ENCODE data around the gene NKX2-1.
"Not testable (repeated sequence)": the region's sequence is repeated elsewhere in the genome, so short reads cannot be mapped to it uniquely, and the experiment has no call there.

The NKX2-1 gene

DNA sequence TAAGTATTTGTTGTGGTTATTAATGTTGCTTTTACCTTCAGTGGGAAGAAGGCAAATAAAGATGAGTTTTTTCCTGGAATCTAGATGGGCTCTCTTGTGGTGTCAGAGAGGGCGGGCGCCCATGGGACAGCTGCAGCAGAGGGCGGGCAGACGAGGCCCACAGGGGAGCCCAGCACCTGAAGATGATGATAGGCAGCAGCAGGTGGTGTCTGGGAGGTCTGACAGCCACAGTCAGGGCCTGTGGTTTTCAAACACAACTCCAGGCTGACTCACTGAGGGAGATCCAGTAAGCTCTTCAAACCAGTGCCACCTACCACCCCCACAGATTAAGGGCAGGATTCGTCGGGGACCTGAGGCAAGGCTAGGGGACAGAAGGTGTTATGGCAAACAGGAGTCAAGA, 42.8 kb downstream of the NKX2-1 start (continued):
- TF ChIP-seq ZNF23 (tag by site-specific recombination; IDR thresholded peaks at IDR 0.05; ENCODE audit: borderline replicate concordance): no peak
- no peak for TF ChIP-seq TCF7L2 (IDR thresholded peaks at IDR 0.05; ENCODE audit: borderline replicate concordance, low read depth, low read length)
- no peak for TF ChIP-seq ZNF2 (tag by site-specific recombination; IDR thresholded peaks at IDR 0.05)
- TF ChIP-seq ZNF707 (tag by site-specific recombination; IDR thresholded peaks at IDR 0.05): no peak

DNA sequence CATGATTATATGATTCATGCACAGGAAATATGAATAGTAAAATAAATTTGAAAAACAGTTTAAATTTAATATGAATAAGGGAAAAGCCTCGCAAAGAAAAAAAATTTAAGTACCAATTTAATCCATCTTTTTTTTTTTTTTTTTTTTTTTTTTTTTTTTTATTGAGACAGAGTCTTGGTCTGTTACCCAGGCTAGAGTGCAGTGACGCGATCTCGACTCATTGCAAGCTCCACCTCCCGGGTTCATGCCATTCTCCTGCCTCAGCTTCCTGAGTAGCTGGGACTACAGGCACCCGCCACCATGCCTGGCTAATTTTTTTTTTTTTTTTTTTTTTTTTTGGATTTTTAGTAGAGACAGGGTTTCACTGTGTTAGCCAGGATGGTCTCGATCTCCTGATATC, 44.0 kb downstream of the NKX2-1 start:
- H3K4me3 ChIP-seq (ENCODE audit: low read depth, low read length); H3K27ac ChIP-seq (ENCODE audit: extremely low read depth, low read depth, low read length); H3K9me3 ChIP-seq (ENCODE audit: control insufficient read depth, insufficient read depth, low read depth, low read length); H3K4me1 ChIP-seq (ENCODE audit: control insufficient read depth, insufficient read depth, low read length); H3K36me3 ChIP-seq (ENCODE audit: control insufficient read depth in 2 of 2, insufficient read depth in 1 of 2, low read length in 2 of 2); POLR2A ChIA-PET: not testable (repeated sequence)
- CTCF ChIA-PET: interaction anchor here (0.6 kb wide), 1 partner anchor 17 kb away, joined by 3 read pairs; no protein-coding TSS in a partner anchor

GRCh38 chr14:36474593-36474992, 45.4 kb downstream of the NKX2-1 start:
- ChIA-PET POLR2A (no interaction called here), CTCF (no interaction called here)
- no peak overlapping the region for H3K4me3 ChIP-seq (ENCODE audit: low read depth, low read length)
- TF ChIP-seq, protein P1, sequence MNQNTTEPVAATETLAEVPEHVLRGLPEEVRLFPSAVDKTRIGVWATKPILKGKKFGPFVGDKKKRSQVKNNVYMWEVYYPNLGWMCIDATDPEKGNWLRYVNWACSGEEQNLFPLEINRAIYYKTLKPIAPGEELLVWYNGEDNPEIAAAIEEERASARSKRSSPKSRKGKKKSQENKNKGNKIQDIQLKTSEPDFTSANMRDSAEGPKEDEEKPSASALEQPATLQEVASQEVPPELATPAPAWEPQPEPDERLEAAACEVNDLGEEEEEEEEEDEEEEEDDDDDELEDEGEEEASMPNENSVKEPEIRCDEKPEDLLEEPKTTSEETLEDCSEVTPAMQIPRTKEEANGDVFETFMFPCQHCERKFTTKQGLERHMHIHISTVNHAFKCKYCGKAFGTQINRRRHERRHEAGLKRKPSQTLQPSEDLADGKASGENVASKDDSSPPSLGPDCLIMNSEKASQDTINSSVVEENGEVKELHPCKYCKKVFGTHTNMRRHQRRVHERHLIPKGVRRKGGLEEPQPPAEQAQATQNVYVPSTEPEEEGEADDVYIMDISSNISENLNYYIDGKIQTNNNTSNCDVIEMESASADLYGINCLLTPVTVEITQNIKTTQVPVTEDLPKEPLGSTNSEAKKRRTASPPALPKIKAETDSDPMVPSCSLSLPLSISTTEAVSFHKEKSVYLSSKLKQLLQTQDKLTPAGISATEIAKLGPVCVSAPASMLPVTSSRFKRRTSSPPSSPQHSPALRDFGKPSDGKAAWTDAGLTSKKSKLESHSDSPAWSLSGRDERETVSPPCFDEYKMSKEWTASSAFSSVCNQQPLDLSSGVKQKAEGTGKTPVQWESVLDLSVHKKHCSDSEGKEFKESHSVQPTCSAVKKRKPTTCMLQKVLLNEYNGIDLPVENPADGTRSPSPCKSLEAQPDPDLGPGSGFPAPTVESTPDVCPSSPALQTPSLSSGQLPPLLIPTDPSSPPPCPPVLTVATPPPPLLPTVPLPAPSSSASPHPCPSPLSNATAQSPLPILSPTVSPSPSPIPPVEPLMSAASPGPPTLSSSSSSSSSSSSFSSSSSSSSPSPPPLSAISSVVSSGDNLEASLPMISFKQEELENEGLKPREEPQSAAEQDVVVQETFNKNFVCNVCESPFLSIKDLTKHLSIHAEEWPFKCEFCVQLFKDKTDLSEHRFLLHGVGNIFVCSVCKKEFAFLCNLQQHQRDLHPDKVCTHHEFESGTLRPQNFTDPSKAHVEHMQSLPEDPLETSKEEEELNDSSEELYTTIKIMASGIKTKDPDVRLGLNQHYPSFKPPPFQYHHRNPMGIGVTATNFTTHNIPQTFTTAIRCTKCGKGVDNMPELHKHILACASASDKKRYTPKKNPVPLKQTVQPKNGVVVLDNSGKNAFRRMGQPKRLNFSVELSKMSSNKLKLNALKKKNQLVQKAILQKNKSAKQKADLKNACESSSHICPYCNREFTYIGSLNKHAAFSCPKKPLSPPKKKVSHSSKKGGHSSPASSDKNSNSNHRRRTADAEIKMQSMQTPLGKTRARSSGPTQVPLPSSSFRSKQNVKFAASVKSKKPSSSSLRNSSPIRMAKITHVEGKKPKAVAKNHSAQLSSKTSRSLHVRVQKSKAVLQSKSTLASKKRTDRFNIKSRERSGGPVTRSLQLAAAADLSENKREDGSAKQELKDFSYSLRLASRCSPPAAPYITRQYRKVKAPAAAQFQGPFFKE (tag by site-specific recombination; IDR thresholded peaks at IDR 0.05; ENCODE audit: borderline replicate concordance): no peak
- no peak for TF ChIP-seq ZNF596 (tag by site-specific recombination; IDR thresholded peaks at IDR 0.05)
- TF ChIP-seq ZNF518A (tag by site-specific recombination; conservative IDR thresholded peaks at IDR 0.05; ENCODE audit: low read depth): no peak
- TF ChIP-seq SP3 (tag by site-specific recombination; IDR thresholded peaks at IDR 0.05): no peak
- TF ChIP-seq ZNF23 (tag by site-specific recombination; IDR thresholded peaks at IDR 0.05; ENCODE audit: borderline replicate concordance): no peak
- no peak for TF ChIP-seq SP7 (tag by site-specific recombination; IDR thresholded peaks at IDR 0.05)
- no peak for TF ChIP-seq ZBTB21 (tag by site-specific recombination; IDR thresholded peaks at IDR 0.05)
- TF ChIP-seq ZFP69B (tag by site-specific recombination; IDR thresholded peaks at IDR 0.05): no peak
- TF ChIP-seq MZF1 (tag by site-specific recombination; IDR thresholded peaks at IDR 0.05; ENCODE audit: borderline replicate concordance): no peak
- TF ChIP-seq ZNF585B (tag by site-specific recombination; IDR thresholded peaks at IDR 0.05): no peak
- TF ChIP-seq ZNF707 (tag by site-specific recombination; IDR thresholded peaks at IDR 0.05): no peak
- no peak for TF ChIP-seq ZFHX2 (tag by site-specific recombination; conservative IDR thresholded peaks at IDR 0.05)
- TF ChIP-seq ZNF433 (tag by site-specific recombination; IDR thresholded peaks at IDR 0.05; ENCODE audit: low read depth): no peak
- TF ChIP-seq, protein P2, sequence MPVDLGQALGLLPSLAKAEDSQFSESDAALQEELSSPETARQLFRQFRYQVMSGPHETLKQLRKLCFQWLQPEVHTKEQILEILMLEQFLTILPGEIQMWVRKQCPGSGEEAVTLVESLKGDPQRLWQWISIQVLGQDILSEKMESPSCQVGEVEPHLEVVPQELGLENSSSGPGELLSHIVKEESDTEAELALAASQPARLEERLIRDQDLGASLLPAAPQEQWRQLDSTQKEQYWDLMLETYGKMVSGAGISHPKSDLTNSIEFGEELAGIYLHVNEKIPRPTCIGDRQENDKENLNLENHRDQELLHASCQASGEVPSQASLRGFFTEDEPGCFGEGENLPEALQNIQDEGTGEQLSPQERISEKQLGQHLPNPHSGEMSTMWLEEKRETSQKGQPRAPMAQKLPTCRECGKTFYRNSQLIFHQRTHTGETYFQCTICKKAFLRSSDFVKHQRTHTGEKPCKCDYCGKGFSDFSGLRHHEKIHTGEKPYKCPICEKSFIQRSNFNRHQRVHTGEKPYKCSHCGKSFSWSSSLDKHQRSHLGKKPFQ (tag by site-specific recombination; IDR thresholded peaks at IDR 0.05): no peak
- no peak for TF ChIP-seq ZNF76 (tag by site-specific recombination; IDR thresholded peaks at IDR 0.05; ENCODE audit: borderline replicate concordance, low read depth)
- no peak for TF ChIP-seq ZNF341 (tag by site-specific recombination; IDR thresholded peaks at IDR 0.05; ENCODE audit: low read depth)
- H3K27ac ChIP-seq (ENCODE audit: extremely low read depth, low read depth, low read length): no peak overlapping the region
- H3K4me1 ChIP-seq (ENCODE audit: control insufficient read depth, insufficient read depth, low read length): no peaks in the 10 kb centered on the region
- H3K9me3 ChIP-seq (ENCODE audit: control insufficient read depth, insufficient read depth, low read depth, low read length): no peaks in the 10 kb centered on the region
- H3K36me3 ChIP-seq (ENCODE audit: control insufficient read depth in 2 of 2, insufficient read depth in 1 of 2, low read length in 2 of 2): no peaks in the 10 kb centered on the region
